Measurements from ENCODE around the gene DNAJC8.

Gene DNAJC8

GRCh38 chr1:28180306-28181305 is 52.2 kb downstream of the DNAJC8 start:
- TF ChIP-seq, protein P1, sequence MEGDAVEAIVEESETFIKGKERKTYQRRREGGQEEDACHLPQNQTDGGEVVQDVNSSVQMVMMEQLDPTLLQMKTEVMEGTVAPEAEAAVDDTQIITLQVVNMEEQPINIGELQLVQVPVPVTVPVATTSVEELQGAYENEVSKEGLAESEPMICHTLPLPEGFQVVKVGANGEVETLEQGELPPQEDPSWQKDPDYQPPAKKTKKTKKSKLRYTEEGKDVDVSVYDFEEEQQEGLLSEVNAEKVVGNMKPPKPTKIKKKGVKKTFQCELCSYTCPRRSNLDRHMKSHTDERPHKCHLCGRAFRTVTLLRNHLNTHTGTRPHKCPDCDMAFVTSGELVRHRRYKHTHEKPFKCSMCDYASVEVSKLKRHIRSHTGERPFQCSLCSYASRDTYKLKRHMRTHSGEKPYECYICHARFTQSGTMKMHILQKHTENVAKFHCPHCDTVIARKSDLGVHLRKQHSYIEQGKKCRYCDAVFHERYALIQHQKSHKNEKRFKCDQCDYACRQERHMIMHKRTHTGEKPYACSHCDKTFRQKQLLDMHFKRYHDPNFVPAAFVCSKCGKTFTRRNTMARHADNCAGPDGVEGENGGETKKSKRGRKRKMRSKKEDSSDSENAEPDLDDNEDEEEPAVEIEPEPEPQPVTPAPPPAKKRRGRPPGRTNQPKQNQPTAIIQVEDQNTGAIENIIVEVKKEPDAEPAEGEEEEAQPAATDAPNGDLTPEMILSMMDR (IDR thresholded peaks at IDR 0.05; ENCODE audit: borderline replicate concordance, control extremely low read depth, extremely low read depth, insufficient read depth, missing control alignments) = no peak
- in situ Hi-C loops (cut with MboI; ENCODE audit: low sequenced_read_pairs, unreplicated experiment) = no loop called here
- no peak for DNase-seq (ENCODE audit: low spot score)

GRCh38 chr1:28178690-28179485 is 53.9 kb downstream of the DNAJC8 start:
- in situ Hi-C loops (cut with MboI; ENCODE audit: low sequenced_read_pairs, unreplicated experiment) = no loop called here
- TF ChIP-seq, protein P1 (IDR thresholded peaks at IDR 0.05; ENCODE audit: borderline replicate concordance, control extremely low read depth, extremely low read depth, insufficient read depth, missing control alignments) = no peak
- DNase-seq (ENCODE audit: low spot score) = no peak

GRCh38 chr1:28176492-28177470 is 56.0 kb downstream of the DNAJC8 start, which contains the start of gene PTAFR:
PTAFR (minus strand) TSS chr1:28176690; CDS start chr1:28151021, 25,669 bp downstream.
- TF ChIP-seq, protein P1 (IDR thresholded peaks at IDR 0.05; ENCODE audit: borderline replicate concordance, control extremely low read depth, extremely low read depth, insufficient read depth, missing control alignments) = no peak
- DNase-seq (ENCODE audit: low spot score) = peak; percentile 55
- in situ Hi-C loops (cut with MboI; ENCODE audit: low sequenced_read_pairs, unreplicated experiment) = no loop called here

DNA sequence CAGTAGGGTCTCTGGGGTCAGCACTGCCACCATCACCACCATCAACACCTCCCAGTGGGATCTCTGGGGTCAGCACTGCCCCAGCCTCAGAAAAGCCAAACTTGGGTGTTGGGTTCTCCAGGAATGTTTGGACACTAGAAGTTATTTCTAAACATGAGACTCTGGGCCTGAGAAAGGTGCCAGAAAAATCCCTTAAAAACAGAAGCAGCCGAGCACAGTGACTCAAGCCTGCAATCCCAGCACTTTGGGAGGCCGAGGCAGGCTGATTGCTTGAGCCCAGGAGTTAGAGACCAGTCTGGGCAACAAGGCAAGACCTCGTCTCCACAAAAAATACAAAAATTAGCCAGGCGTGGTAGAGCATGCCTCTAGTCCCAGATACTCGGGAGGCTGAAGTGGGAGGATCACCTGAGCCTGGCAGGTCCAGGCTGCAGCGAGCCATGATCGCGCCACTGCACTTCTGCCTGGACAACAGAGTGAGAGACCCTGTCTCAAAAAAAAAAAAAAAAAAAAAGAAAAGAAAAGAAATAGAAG is 56.8 kb downstream of the DNAJC8 start:
- in situ Hi-C loops (cut with MboI; ENCODE audit: low sequenced_read_pairs, unreplicated experiment) = no loop called here
- no peak for DNase-seq (ENCODE audit: low spot score)
- TF ChIP-seq, protein P1 (IDR thresholded peaks at IDR 0.05; ENCODE audit: borderline replicate concordance, control extremely low read depth, extremely low read depth, insufficient read depth, missing control alignments) = no peak

DNA sequence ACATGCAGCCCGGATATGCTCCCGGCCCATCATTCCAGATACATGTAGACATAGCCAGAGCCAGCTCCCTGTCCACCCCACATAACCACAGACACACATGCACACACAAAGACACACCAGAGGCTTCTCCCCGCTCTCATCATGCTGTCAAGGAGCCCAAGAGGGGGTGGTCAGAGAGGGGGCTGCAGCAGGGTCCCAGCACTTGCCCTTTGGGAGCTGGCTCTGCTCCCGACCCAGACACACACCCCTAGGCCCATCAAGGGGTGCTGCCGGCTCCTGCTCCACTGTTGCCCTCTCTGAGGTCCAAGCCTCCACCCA is 58.9 kb downstream of the DNAJC8 start:
- no peak for DNase-seq (ENCODE audit: low spot score)
- in situ Hi-C loops (cut with MboI; ENCODE audit: low sequenced_read_pairs, unreplicated experiment) = no loop called here
- TF ChIP-seq, protein P1 (IDR thresholded peaks at IDR 0.05; ENCODE audit: borderline replicate concordance, control extremely low read depth, extremely low read depth, insufficient read depth, missing control alignments) = no peak
